Neural progenitor cell (in vitro differentiated cells): Measurements from ENCODE around the gene MTMR10. TPM values are rescaled to one million over a fixed set of nuclear protein-coding genes. Genes with fewer than 3 reads are reported as not detected.

ENCODE experiments used
- DNase-seq: peaks from one replicate; pipeline ENCODE4 v3.0.0-alpha.2; 2016; ENCODE audit warnings: low spot score
- H2AFZ ChIP-seq: fragments of 200-600 bp; sonication (generic); replicated peaks from 2 replicates; pipeline ENCODE4 v1.6.1; 2016; ENCODE audit warnings: antibody characterized with exemption
- H3F3A ChIP-seq: fragments of 200-600 bp; sonication (generic); 2 replicates; pipeline ENCODE4 v1.6.1; 2016; ENCODE audit warnings: antibody characterized with exemption, low read depth
- H3K27ac ChIP-seq: fragments of 200-600 bp; sonication (generic); 2 replicates; pipeline ENCODE4 v1.5.1; 2016; ENCODE audit warnings: mild to moderate bottlenecking
- H3K27me3 ChIP-seq: fragments of 200-600 bp; sonication (generic); 2 replicates; pipeline ENCODE4 v1.6.1; 2016; ENCODE audit warnings: mild to moderate bottlenecking, moderate library complexity
- H3K36me3 ChIP-seq: fragments of 200-600 bp; sonication (generic); 2 replicates; pipeline ENCODE4 v1.5.1; 2016
- H3K4me1 ChIP-seq: fragments of 200-600 bp; sonication (generic); 2 replicates; pipeline ENCODE4 v1.6.1; 2016; ENCODE audit warnings: mixed run types
- H3K4me2 ChIP-seq: fragments of 200-600 bp; sonication (generic); 2 replicates; pipeline ENCODE4 v1.6.1; 2016
- H3K4me3 ChIP-seq: fragments of 200-600 bp; sonication (generic); 2 replicates; pipeline ENCODE4 v1.5.1; 2016
- H3K79me2 ChIP-seq: fragments of 200-600 bp; sonication (generic); 2 replicates; pipeline ENCODE4 v1.6.1; 2016; ENCODE audit warnings: low read depth
- H3K9ac ChIP-seq: fragments of 200-600 bp; sonication (generic); 2 replicates; pipeline ENCODE4 v1.6.1; 2016
- H3K9me3 ChIP-seq: fragments of 200-600 bp; sonication (generic); 2 replicates; pipeline ENCODE4 v1.5.1; 2016; ENCODE audit warnings: low read depth
- H4K20me1 ChIP-seq: fragments of 200-600 bp; sonication (generic); 2 replicates; pipeline ENCODE4 v1.6.1; 2016; ENCODE audit warnings: low read depth
- H3K27ac Mint-ChIP-seq: 3 replicates; pipeline ENCODE4 v1.8.0; 2021; ENCODE audit warnings: mixed read lengths
- H3K27me3 Mint-ChIP-seq: 2 replicates; pipeline ENCODE4 v1.8.0; 2022; ENCODE audit warnings: low read depth, mild to moderate bottlenecking, inconsistent platforms, moderate library complexity, mixed read lengths; ENCODE audit not compliant: insufficient read depth
- H3K36me3 Mint-ChIP-seq: 3 replicates; pipeline ENCODE4 v1.8.0; 2021; ENCODE audit warnings: mixed read lengths
- H3K4me1 Mint-ChIP-seq: 3 replicates; pipeline ENCODE4 v1.8.0; 2021; ENCODE audit warnings: mixed read lengths
- H3K4me3 Mint-ChIP-seq: 3 replicates; pipeline ENCODE4 v1.8.0; 2021; ENCODE audit warnings: mild to moderate bottlenecking, moderate library complexity, mixed read lengths
- H3K9me3 Mint-ChIP-seq: 3 replicates; pipeline ENCODE4 v1.8.0; 2020; ENCODE audit warnings: mixed read lengths
- EZH2 ChIP-seq: fragments of 200-600 bp; sonication (generic); IDR thresholded peaks from 2 replicates; pipeline ENCODE4 v1.6.1; 2017; ENCODE audit warnings: antibody characterized with exemption, mild to moderate bottlenecking, moderate library complexity
- EZH2phosphoT487 ChIP-seq: fragments of 200-600 bp; sonication (generic); IDR thresholded peaks from 2 replicates; pipeline ENCODE4 v1.6.1; 2017; ENCODE audit warnings: antibody characterized with exemption
- total RNA-seq: library from RNA; depleted of rRNA; stranded (reverse); fragments of >200 nt; gene quantifications from 2 replicates; pipeline ENCODE4 v1.2.3, GENCODE V29; 2015; ENCODE audit warnings: low replicate concordance
- TF ChIP-seq, protein P1 (sequence below): fragments of 200-600 bp; sonication (generic); IDR thresholded peaks from 2 replicates; pipeline ENCODE4 v1.5.1; 2017; ENCODE audit warnings: antibody characterized with exemption, mild to moderate bottlenecking

Gene MTMR10
- total RNA-seq, 1 donor from 2014 or later = 18.7 TPM

DNA sequence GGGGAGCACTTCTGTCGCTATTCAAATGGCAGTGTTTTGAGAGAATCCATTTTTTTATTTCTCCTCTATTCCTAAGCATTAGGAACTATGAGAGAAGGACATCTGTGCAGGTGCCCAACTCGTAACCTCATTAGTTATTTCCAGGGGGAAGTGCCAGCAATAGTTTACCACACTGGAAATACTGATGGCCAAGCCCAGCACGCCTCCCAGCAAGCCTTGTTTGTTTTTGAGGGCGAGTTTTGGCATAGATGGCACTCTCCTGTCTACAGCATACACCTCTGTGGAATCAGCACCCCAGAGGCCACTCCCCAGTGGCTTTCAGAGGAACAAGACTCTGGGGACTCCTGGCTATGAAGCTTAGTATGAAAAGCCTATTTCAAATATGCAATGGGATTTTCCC is 51.1 kb downstream of the MTMR10 start:
- Histone ChIP-seq H3K36me3 (peaks cover 4% of the 10 kb centered on the region), H3K79me2 (no peaks in the 10 kb centered on the region)

DNA sequence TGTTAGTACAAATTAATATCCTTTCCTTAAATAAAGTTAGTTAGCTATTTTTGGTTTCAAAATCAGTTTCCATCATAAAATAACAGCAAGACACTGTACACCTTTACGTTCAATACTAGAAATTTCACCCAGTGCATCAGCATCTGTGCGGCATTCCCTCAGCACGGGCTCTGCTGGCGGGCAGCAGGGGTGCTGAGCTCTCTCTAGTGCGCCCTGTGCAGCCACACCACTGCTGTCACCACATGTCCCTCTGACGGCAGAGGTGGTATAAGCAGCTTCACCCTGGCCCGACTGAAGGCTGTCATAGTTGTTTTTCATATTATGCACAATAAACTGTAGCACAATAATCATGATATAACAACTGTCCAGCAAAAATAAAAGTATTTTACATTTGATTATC is 52.3 kb downstream of the MTMR10 start:
- Histone ChIP-seq H3K36me3 (peaks cover 4% of the 10 kb centered on the region), H3K4me3 (no peak overlapping the region), H4K20me1 (no peaks in the 10 kb centered on the region), H3K4me1 (no peaks in the 10 kb centered on the region), H3K27ac (no peak overlapping the region), H3K9ac (peak overlapping the region; percentile 34), H2AFZ (no peak overlapping the region), H3K27me3 (no peaks in the 10 kb centered on the region), H3K9me3 (no peaks in the 10 kb centered on the region), H3K79me2 (no peaks in the 10 kb centered on the region), H3K4me2 (no peak overlapping the region), H3F3A (no peaks in the 10 kb centered on the region)
- Mint-ChIP-seq H3K36me3 (peaks cover 13% of the 10 kb centered on the region), H3K27ac (no peak overlapping the region), H3K9me3 (no peaks in the 10 kb centered on the region), H3K27me3 (no peaks in the 10 kb centered on the region), H3K4me1 (no peaks in the 10 kb centered on the region), H3K4me3 (no peak overlapping the region)
- TF ChIP-seq EZH2 (no peak), EZH2phosphoT487 (no peak)
- TF ChIP-seq, protein P1, sequence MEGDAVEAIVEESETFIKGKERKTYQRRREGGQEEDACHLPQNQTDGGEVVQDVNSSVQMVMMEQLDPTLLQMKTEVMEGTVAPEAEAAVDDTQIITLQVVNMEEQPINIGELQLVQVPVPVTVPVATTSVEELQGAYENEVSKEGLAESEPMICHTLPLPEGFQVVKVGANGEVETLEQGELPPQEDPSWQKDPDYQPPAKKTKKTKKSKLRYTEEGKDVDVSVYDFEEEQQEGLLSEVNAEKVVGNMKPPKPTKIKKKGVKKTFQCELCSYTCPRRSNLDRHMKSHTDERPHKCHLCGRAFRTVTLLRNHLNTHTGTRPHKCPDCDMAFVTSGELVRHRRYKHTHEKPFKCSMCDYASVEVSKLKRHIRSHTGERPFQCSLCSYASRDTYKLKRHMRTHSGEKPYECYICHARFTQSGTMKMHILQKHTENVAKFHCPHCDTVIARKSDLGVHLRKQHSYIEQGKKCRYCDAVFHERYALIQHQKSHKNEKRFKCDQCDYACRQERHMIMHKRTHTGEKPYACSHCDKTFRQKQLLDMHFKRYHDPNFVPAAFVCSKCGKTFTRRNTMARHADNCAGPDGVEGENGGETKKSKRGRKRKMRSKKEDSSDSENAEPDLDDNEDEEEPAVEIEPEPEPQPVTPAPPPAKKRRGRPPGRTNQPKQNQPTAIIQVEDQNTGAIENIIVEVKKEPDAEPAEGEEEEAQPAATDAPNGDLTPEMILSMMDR = no peak
- DNase-seq = no peak

More for the DNA sequence above, 51.1 kb downstream of the MTMR10 start:
- no peak for DNase-seq
- Histone ChIP-seq H3K4me2 (no peak overlapping the region), H3K27me3 (no peaks in the 10 kb centered on the region), H3K4me3 (no peak overlapping the region), H3K9ac (no peak overlapping the region), H3K9me3 (no peaks in the 10 kb centered on the region), H3K4me1 (no peaks in the 10 kb centered on the region), H3K27ac (no peak overlapping the region), H4K20me1 (no peaks in the 10 kb centered on the region), H3F3A (no peaks in the 10 kb centered on the region), H2AFZ (no peak overlapping the region)
- Mint-ChIP-seq H3K27ac (no peak overlapping the region), H3K27me3 (no peaks in the 10 kb centered on the region), H3K9me3 (no peaks in the 10 kb centered on the region), H3K4me1 (no peaks in the 10 kb centered on the region), H3K4me3 (no peak overlapping the region), H3K36me3 (peaks cover 17% of the 10 kb centered on the region)
- TF ChIP-seq, protein P1 = no peak
- TF ChIP-seq EZH2 (no peak), EZH2phosphoT487 (no peak)

DNA sequence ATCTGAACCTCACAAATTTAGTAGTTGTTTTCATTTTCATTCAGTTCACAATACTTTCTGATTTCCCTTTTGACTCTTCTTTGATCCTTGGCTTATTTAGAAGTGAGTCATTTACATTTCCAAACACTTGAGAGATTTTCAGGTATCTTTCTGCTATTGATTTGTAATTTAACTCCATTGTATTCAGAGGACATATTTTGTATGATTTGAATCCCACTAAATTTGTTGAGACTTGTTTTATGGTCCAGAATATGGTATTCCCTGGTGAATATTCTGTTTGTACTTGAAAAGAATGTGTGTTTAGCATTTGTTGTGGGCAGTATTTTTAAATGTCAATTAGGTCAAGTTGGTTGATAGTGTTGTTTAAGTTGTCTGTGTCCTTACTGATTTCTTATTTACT is 58.1 kb downstream of the MTMR10 start:
- Histone ChIP-seq H3K9me3 (no peaks in the 10 kb centered on the region), H3K27ac (no peak overlapping the region), H3K9ac (no peak overlapping the region), H3K4me2 (no peak overlapping the region), H3K36me3 (no peaks in the 10 kb centered on the region), H3K79me2 (no peaks in the 10 kb centered on the region), H4K20me1 (peaks cover 3% of the 10 kb centered on the region), H3K27me3 (no peaks in the 10 kb centered on the region), H3K4me3 (no peak overlapping the region), H2AFZ (no peak overlapping the region), H3F3A (peaks cover 9% of the 10 kb centered on the region), H3K4me1 (no peaks in the 10 kb centered on the region)
- Mint-ChIP-seq H3K27me3 (no peaks in the 10 kb centered on the region), H3K9me3 (no peaks in the 10 kb centered on the region), H3K4me3 (no peak overlapping the region), H3K4me1 (no peaks in the 10 kb centered on the region), H3K27ac (no peak overlapping the region), H3K36me3 (peaks cover 33% of the 10 kb centered on the region)
- DNase-seq = no peak
- no peak for TF ChIP-seq EZH2phosphoT487
- TF ChIP-seq, protein P1 = no peak
- TF ChIP-seq EZH2 = no peak
